Sigmoid colon (tissue), 7 donors: ENCODE results near the gene OCEL1. TPM values are rescaled to one million over a fixed set of nuclear protein-coding genes. Genes with fewer than 3 reads are reported as not detected.

Experiments
- DNase-seq: peaks from one replicate; pipeline ENCODE4 v3.0.0-alpha.2; 2019
- H3K27ac ChIP-seq, 4 donors: fragments of 200-600 bp; sonication (generic); one replicate each; pipeline ENCODE4 v1.5.1; 2016 to 2019; ENCODE audit warnings: mild to moderate bottlenecking in 1 of 4
- H3K27me3 ChIP-seq, 3 donors: fragments of 200-600 bp; sonication (generic); one replicate each; pipeline ENCODE4 v1.5.1; 2019; ENCODE audit warnings: mild to moderate bottlenecking in 1 of 3
- H3K36me3 ChIP-seq, 4 donors: fragments of 200-600 bp; sonication (generic); one replicate each; pipeline ENCODE4 v1.5.1; 2016 to 2019
- H3K4me1 ChIP-seq, 4 donors: fragments of 200-600 bp; sonication (generic); one replicate each; pipeline ENCODE4 v1.5.1; 2017 to 2019
- H3K4me3 ChIP-seq, 4 donors: fragments of 200-600 bp; sonication (generic); one replicate each; pipeline ENCODE4 v1.5.1; 2017 to 2019; ENCODE audit warnings: mild to moderate bottlenecking in 2 of 4, moderate library complexity in 1 of 4
- H3K9me3 ChIP-seq, 4 donors: fragments of 200-600 bp in 3 of 4; sonication (generic) in 3 of 4; one replicate each; pipeline versions ENCODE4 v1.5.1 to v1.6.1; 2013 to 2019
- EP300 ChIP-seq, 4 donors: sonication (generic); formaldehyde crosslinking; IDR thresholded peaks; one replicate each; pipeline ENCODE4 v1.6.1; 2017; ENCODE audit warnings: antibody characterized with exemption in 4 of 4
- POLR2A ChIP-seq, 2 donors: fragments of 450-650 bp; IDR thresholded peaks; one replicate each; pipeline ENCODE4 v1.6.1; 2016; ENCODE audit warnings: antibody characterized with exemption in 2 of 2, mild to moderate bottlenecking in 2 of 2, moderate library complexity in 2 of 2
- POLR2AphosphoS5 ChIP-seq, 4 donors: sonication (generic); formaldehyde crosslinking; IDR thresholded peaks; one replicate each; pipeline ENCODE4 v1.6.1; 2017; ENCODE audit warnings: antibody characterized with exemption in 4 of 4
- WGBS, 2 donors: extraction: QIAGEN DNeasy Blood & Tissue Kit; methylation state at CpG; one replicate each; pipeline ENCODE4 v1.1.7; 2013; 5-methylcytosine and 5-hydroxymethylcytosine counted together
- intact Hi-C: fragments of 100-400 bp; cut with DNase I; formaldehyde crosslinking; loops from one replicate; pipeline ENCODE4 v1.15.1; 2023
- polyA plus RNA-seq, 3 donors: library from polyadenylated mRNA; stranded (reverse); fragments of 200-250 nt; gene quantifications; one replicate each; pipeline ENCODE4 v1.2.3, GENCODE V29; 2013
- total RNA-seq, 4 donors: library from RNA; depleted of rRNA; stranded (reverse); fragments of >200 nt; gene quantifications; one replicate each; pipeline ENCODE4 v1.1.0, GENCODE V29; 2016
- TF ChIP-seq, protein P1 (sequence below), 4 experiments: fragments of 450-650 bp in 3 of 4; fragments of 200-600 bp in 1 of 4; IDR thresholded peaks; one replicate each; pipeline ENCODE4 v1.5.1; 2016 to 2019; ENCODE audit warnings: antibody characterized with exemption in 4 of 4, mild to moderate bottlenecking in 3 of 4, moderate library complexity in 2 of 4
- donor health status: healthy with polysubstance abuse.
- donor health status: Bipolar disorder and iron deficiency.
- donor health status: healthy.

OCEL1 gene
- total and polyA plus RNA-seq, 7 donors, result 7.5 to 79.8 (median 15.8) TPM

DNA sequence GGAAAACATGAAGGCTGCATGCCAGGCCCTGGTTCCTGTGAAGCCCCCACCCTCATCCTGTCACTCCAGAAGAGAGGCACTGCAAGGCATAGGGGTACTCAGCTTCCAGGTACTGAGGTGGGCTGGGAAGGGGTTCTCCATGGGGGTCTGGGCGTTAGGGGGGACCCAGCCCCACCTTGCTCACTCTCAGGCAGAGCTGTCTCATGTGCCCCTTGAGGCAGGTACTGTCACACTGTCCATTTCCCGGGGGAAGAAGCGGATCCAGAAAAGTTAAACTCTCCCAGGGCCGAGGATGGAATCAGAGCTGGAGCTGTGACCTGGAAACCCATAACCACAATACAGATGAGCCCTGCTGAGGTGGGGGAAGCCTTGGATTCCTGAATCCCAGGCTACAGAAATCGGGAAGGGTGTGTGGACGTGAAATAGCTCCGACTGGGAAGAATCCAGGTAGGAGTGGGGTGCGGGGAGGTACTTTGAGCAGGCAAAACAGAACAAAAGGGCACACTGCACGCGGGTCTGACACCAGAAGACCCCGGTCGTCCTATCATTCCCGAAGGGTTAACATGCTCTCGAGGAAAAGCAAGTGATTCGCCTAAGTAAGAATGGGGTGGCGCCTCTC is 11.4 kb upstream of the OCEL1 start:
- 30 to 41% methylated on average over 16 of the region's 16 CpGs for WGBS, 2 donors
- Histone ChIP-seq H3K27ac (peak overlapping the region; percentile 85 to 93 (median 90)), H3K4me3 (peak overlapping the region; percentile 61 to 91 (median 76)), H3K9me3 (no peaks in the 10 kb centered on the region), H3K27me3 (no peaks in the 10 kb centered on the region), H3K36me3 (peaks cover 0 to 59% (median 30%) of the 10 kb centered on the region in 4 donors), H3K4me1 (peaks cover 0 to 19% (median 14%) of the 10 kb centered on the region in 4 donors)
- no peak for DNase-seq
- TF ChIP-seq, protein P1, sequence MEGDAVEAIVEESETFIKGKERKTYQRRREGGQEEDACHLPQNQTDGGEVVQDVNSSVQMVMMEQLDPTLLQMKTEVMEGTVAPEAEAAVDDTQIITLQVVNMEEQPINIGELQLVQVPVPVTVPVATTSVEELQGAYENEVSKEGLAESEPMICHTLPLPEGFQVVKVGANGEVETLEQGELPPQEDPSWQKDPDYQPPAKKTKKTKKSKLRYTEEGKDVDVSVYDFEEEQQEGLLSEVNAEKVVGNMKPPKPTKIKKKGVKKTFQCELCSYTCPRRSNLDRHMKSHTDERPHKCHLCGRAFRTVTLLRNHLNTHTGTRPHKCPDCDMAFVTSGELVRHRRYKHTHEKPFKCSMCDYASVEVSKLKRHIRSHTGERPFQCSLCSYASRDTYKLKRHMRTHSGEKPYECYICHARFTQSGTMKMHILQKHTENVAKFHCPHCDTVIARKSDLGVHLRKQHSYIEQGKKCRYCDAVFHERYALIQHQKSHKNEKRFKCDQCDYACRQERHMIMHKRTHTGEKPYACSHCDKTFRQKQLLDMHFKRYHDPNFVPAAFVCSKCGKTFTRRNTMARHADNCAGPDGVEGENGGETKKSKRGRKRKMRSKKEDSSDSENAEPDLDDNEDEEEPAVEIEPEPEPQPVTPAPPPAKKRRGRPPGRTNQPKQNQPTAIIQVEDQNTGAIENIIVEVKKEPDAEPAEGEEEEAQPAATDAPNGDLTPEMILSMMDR (IDR thresholded peaks at IDR 0.05), result no peak
- TF ChIP-seq POLR2A (IDR thresholded peaks at IDR 0.05), result no peak
- TF ChIP-seq POLR2AphosphoS5 (IDR thresholded peaks at IDR 0.05), result no peak
- no peak for TF ChIP-seq EP300 (IDR thresholded peaks at IDR 0.05)
- intact Hi-C loops, result loop anchor here (2.0 kb wide), 1 partner anchor 52 kb away; the partner anchor contains the start of gene BABAM1

DNA sequence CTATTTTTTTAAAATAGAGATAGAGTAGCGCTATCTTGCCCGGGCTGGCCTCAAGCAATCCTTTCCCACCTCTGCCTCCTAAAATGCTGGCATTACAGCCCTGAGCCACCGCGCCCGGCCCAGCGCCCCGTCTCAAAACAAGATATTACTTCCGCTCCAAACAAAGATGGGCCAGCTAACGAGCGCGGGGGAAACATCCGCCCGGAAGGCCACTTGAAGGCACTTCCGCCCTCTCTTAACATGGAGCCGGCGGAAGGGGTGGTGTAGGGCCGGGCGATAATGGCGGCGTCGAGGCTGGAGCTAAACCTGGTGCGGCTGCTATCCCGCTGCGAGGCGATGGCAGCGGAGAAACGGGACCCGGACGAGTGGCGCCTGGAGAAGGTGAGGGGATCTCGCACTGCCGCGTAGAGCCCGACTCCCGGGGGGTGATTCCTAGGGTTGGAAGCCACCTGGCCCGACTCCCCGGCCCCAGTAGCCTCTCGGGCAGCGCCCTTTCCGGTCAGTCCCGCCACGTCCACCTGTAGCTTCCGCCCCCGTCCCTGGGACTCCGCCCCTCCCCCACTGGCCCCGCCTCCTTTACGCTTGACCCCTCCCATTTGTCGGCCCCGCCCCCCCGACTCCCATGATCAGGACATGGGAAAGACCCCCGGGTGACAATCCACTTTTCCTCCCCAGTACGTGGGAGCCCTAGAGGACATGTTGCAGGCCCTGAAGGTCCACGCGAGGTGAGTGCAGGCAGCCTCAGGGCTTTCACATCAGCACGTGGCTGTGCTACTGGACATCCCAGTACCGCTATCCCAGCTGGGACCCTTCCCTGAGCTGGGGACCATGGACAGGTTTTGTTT is 10.7 kb upstream of the OCEL1 start, which contains the start of gene USE1:
Gene USE1, plus strand, starts transcription at position 231 of the 845 bp plus-strand sequence. Its CDS starts 49 bp downstream, at position 280.
- Histone ChIP-seq H3K4me3 (peak within 1 kb of the TSS; percentile 61 to 91 (median 76)), H3K36me3 (peaks cover 0 to 53% (median 27%) of the 10 kb centered on the region in 4 donors), H3K27ac (peak within 1 kb of the TSS; percentile 85 to 93 (median 90)), H3K9me3 (no peaks in the 10 kb centered on the region), H3K4me1 (peaks cover 0 to 19% (median 15%) of the 10 kb centered on the region in 4 donors), H3K27me3 (no peaks in the 10 kb centered on the region)
- intact Hi-C loops, result loop anchor here (2.0 kb wide), 1 partner anchor 51 kb away; the partner anchor contains the start of gene BABAM1
- peak; percentile 96 for DNase-seq
- WGBS, 2 donors, result 5% methylated on average over 56 of the region's 56 CpGs
- TF ChIP-seq, protein P1 (IDR thresholded peaks at IDR 0.05), result no peak
- TF ChIP-seq POLR2A (IDR thresholded peaks at IDR 0.05), result peak; percentile 6 to 43
- peak; percentile 56 to 77 (median 74) for TF ChIP-seq POLR2AphosphoS5 (IDR thresholded peaks at IDR 0.05)

DNA sequence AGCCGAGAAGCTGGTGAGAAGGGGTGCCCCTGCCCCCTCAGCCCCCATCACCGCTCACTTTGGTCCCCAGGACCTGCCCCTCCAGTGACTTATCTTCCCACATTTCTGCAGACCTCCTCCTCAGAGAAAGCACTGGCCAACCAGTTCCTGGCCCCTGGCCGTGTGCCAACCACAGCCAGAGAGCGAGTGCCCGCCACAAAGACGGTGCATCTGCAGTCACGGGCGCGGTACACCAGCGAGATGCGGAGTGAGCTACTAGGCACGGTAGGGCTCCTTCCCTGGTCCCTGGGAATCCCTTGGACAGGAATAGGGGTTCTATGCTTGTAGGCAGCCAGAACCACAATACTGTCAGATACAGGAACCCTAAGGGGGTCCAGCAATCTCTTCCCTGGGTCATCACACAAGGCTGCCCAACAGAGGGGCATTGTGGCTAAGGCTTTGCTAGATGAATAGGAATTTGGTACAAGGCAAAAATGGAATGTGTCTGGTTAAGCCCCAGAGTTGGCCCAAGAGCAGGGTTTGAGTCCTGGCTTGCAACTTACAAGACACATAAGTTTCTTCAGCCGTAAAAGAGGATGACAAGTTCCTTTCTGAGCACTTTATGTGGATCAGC is 9.9 kb upstream of the OCEL1 start:
- H3K27ac ChIP-seq, result peak overlapping the region; percentile 85 to 93 (median 90)
- intact Hi-C loops, result no loop called here
- H3K4me1 ChIP-seq, result peaks cover 0 to 20% (median 15%) of the 10 kb centered on the region in 4 donors
- H3K27me3 ChIP-seq, result no peaks in the 10 kb centered on the region
- TF ChIP-seq POLR2AphosphoS5 (IDR thresholded peaks at IDR 0.05) (no peak), POLR2A (IDR thresholded peaks at IDR 0.05) (no peak), EP300 (IDR thresholded peaks at IDR 0.05) (no peak)
- TF ChIP-seq, protein P1 (IDR thresholded peaks at IDR 0.05), result no peak
- peak overlapping the region in 3 of 4 donors; percentile 61 to 79 (median 73) for H3K4me3 ChIP-seq
- H3K36me3 ChIP-seq, result peaks cover 0 to 45% (median 23%) of the 10 kb centered on the region in 4 donors
- DNase-seq, result no peak
- WGBS, 2 donors, result 79 to 84% methylated on average over 13 of the region's 13 CpGs
- no peaks in the 10 kb centered on the region for H3K9me3 ChIP-seq

DNA sequence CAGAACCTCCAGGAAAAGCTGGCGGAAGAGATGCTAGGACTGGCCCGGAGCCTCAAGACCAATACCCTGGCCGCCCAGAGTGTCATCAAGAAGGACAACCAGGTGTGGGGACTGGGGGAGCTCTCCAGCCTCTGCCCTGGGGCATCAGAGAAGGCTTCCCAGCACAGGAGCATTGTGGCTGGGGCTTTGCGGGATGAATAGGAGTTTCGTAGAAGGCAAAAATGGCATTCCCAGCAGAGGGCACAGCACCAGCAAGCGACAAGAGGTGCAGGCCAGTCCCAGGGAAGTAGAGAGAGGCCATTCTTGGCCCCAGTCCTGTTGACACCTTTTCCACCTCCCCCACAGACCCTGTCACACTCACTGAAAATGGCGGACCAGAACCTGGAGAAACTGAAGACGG is 6.7 kb upstream of the OCEL1 start:
- intact Hi-C loops, result no loop called here
- H3K27ac ChIP-seq, result no peak overlapping the region
- no peaks in the 10 kb centered on the region for H3K9me3 ChIP-seq
- no peak overlapping the region for H3K4me3 ChIP-seq
- WGBS, 2 donors, result 97 to 98% methylated on average over 8 of the region's 8 CpGs
- DNase-seq, result no peak
- H3K27me3 ChIP-seq, result no peaks in the 10 kb centered on the region
- TF ChIP-seq POLR2AphosphoS5 (IDR thresholded peaks at IDR 0.05) (no peak), POLR2A (IDR thresholded peaks at IDR 0.05) (no peak), EP300 (IDR thresholded peaks at IDR 0.05) (no peak)
- TF ChIP-seq, protein P1 (IDR thresholded peaks at IDR 0.05), result no peak
- peaks cover 0 to 20% (median 15%) of the 10 kb centered on the region in 4 donors for H3K4me1 ChIP-seq
- H3K36me3 ChIP-seq, result peaks cover 0 to 24% (median 12%) of the 10 kb centered on the region in 4 donors
